OCI-M2 (cell line): ENCODE results near the gene CAMK2B.

Experiments used
- DNase-seq: peaks from one replicate; lab custom pipeline; 2025; ENCODE audit not compliant: unreplicated experiment; lab: John Stamatoyannopoulos, UW

The CAMK2B gene

GRCh38 chr7:44287488-44288380, 37.7 kb downstream of the CAMK2B start:
- DNase-seq, result no peak

- DNase-seq, result no peak
Observed at GRCh38 chr7:44286618-44287487, 38.5 kb downstream of the CAMK2B start.

- no peak for DNase-seq
Observed at GRCh38 chr7:44286182-44286617, 39.2 kb downstream of the CAMK2B start.

- DNase-seq, result no peak
Observed at GRCh38 chr7:44285561-44285960, 39.8 kb downstream of the CAMK2B start.

- no peak for DNase-seq
Observed at GRCh38 chr7:44284881-44285541, 40.4 kb downstream of the CAMK2B start.

GRCh38 chr7:44284216-44284615, 41.2 kb downstream of the CAMK2B start:
- no peak for DNase-seq

GRCh38 chr7:44283381-44284211, 41.8 kb downstream of the CAMK2B start:
- DNase-seq, result no peak

GRCh38 chr7:44282601-44283171, 42.7 kb downstream of the CAMK2B start:
- no peak for DNase-seq

GRCh38 chr7:44281811-44282600, 43.4 kb downstream of the CAMK2B start:
- DNase-seq, result no peak

- no peak for DNase-seq
Observed at GRCh38 chr7:44280993-44281721, 44.2 kb downstream of the CAMK2B start.

- no peak for DNase-seq
Observed at GRCh38 chr7:44280636-44280992, 44.8 kb downstream of the CAMK2B start.

- DNase-seq, result no peak
Observed at GRCh38 chr7:44279731-44280505, 45.5 kb downstream of the CAMK2B start.

- no peak for DNase-seq
Observed at GRCh38 chr7:44279286-44279685, 46.1 kb downstream of the CAMK2B start.

- DNase-seq, result no peak
Observed at GRCh38 chr7:44278451-44279161, 46.8 kb downstream of the CAMK2B start.

GRCh38 chr7:44277851-44278250, 47.5 kb downstream of the CAMK2B start:
- DNase-seq, result no peak

- no peak for DNase-seq
Observed at GRCh38 chr7:44277391-44277790, 48.0 kb downstream of the CAMK2B start.

- DNase-seq, result no peak
Observed at GRCh38 chr7:44276571-44277221, 48.7 kb downstream of the CAMK2B start.
